Neural progenitor cell (in vitro differentiated cells): ENCODE measurements around the gene NSMCE1.

ENCODE experiments used
- CTCF ChIP-seq: fragments of 200-600 bp; sonication (generic); IDR thresholded peaks from 2 replicates; pipeline ENCODE4 v1.5.1; 2017; ENCODE audit warnings: antibody characterized with exemption, mild to moderate bottlenecking
- EZH2phosphoT487 ChIP-seq: fragments of 200-600 bp; sonication (generic); IDR thresholded peaks from 2 replicates; pipeline ENCODE4 v1.6.1; 2017; ENCODE audit warnings: antibody characterized with exemption

DNA sequence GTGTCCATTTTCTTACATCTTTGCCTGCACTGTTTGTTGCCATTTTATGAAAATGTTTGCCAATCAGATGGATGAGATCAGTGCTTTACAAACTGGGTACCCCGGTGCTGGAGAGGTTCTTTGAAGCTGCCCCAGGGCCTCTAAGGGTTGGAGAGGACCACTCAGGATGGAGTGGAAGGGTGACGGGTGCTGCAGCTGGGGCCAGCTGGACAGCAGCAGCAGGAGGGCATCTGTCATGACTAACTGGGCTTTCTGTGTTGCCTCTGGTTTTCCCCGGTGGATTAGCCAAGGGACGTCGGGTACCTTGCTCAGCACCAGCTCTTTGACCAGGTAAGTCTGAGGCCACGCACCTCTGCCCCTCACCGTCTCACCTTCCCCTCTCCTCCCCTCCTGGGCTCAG, 52.9 kb downstream of the NSMCE1 start:
- TF ChIP-seq EZH2phosphoT487 (no peak), CTCF (no peak)
